GM12864 (cell line): ENCODE results near the gene RNF213.

Source experiments
- DNase-seq: peaks from one replicate; pipeline ENCODE4 v3.0.0-alpha.2; 2011; ENCODE audit warnings: low read depth
- H3K4me3 ChIP-seq: 2 replicates; pipeline ENCODE4 v1.5.1; 2011; ENCODE audit warnings: mild to moderate bottlenecking, low read depth, low read length, control low read depth
- TF ChIP-seq, protein P1 (sequence below): IDR thresholded peaks from 2 replicates; pipeline ENCODE4 v1.5.1; 2011; ENCODE audit warnings: low read depth, mild to moderate bottlenecking, moderate library complexity, low read length, control low read depth, inconsistent platforms; ENCODE audit errors: missing control alignments

The RNF213 gene

DNA sequence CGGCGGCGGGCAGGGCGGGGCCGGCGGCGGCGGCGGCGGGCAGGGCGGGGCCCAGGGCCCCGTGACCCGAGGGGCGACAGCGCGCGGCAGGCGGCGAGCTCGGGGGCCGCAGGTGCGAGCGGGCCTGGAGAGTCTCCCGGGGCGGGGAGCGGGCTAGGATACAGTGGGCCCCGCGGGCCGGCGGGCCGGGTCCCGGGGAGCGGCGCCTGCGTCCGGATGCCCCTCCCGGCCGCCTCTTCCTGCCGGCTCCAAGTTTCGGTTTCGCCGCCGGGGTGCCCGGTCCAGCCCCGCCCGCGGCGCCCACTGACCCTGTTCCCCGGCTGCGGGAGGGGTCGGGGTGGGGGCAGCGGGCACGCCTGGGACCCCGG is at the start of gene RNF213:
TSS of gene RNF213 (plus strand) at position 62 of the 368 bp plus-strand sequence. CDS start 2,830 bp downstream, outside the sequence.
- H3K4me3 ChIP-seq = peak within 1 kb of the TSS; percentile 62
- DNase-seq = no peak
- TF ChIP-seq, protein P1, sequence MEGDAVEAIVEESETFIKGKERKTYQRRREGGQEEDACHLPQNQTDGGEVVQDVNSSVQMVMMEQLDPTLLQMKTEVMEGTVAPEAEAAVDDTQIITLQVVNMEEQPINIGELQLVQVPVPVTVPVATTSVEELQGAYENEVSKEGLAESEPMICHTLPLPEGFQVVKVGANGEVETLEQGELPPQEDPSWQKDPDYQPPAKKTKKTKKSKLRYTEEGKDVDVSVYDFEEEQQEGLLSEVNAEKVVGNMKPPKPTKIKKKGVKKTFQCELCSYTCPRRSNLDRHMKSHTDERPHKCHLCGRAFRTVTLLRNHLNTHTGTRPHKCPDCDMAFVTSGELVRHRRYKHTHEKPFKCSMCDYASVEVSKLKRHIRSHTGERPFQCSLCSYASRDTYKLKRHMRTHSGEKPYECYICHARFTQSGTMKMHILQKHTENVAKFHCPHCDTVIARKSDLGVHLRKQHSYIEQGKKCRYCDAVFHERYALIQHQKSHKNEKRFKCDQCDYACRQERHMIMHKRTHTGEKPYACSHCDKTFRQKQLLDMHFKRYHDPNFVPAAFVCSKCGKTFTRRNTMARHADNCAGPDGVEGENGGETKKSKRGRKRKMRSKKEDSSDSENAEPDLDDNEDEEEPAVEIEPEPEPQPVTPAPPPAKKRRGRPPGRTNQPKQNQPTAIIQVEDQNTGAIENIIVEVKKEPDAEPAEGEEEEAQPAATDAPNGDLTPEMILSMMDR = no peak

DNA sequence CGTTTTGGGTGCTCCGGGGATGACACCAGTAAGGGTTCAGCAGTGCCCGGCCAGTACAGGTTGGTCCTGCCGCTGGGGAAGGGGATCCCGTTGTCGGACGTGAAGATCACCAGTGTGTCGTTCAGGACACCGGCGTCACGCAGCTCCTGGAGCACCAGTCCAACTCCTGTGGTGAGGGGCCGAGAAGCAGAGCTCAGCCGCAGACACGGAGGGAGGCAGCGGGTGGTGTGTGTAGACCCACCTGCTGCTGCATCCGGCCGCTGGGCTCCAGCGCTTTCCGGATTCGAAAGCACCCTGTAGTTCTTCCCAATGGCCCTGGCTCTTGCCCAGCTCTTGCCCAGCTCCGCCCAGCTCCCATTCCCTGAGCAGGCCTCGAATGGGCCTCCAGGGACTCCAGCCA is 48.5 kb upstream of the RNF213 start:
- TF ChIP-seq, protein P1 = no peak
- no peak overlapping the region for H3K4me3 ChIP-seq
- DNase-seq = no peak

GRCh38 chr17:80212511-80212910 is 48.1 kb upstream of the RNF213 start:
- no peak overlapping the region for H3K4me3 ChIP-seq
- TF ChIP-seq, protein P1 = no peak

GRCh38 chr17:80212962-80213642 is 47.5 kb upstream of the RNF213 start:
- H3K4me3 ChIP-seq = no peak overlapping the region
- no peak for DNase-seq
- TF ChIP-seq, protein P1 = no peak

More at GRCh38 chr17:80212511-80212910, 48.1 kb upstream of the RNF213 start:
- no peak for DNase-seq

DNA sequence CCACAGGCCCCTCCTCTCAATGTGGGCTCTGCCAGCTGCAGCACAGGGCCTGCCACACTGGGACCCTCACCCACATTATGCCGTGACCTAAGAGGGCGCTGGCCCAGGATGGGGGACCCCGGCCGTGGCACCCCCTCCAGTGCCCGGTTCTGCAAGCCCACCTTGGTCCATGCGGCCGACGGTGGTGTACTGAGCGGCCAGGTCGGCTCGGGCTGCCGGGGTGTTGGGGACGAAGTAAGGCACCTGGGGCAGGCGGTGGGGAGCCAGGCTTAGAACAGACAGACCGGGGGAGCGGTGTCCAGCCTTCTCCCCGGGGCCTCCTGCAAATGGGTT is 47.0 kb upstream of the RNF213 start:
- TF ChIP-seq, protein P1 = no peak
- no peak for DNase-seq
- no peak overlapping the region for H3K4me3 ChIP-seq

- TF ChIP-seq, protein P1 = no peak
- no peak for DNase-seq
- no peak overlapping the region for H3K4me3 ChIP-seq
These were observed 46.4 kb upstream of the RNF213 start for GRCh38 chr17:80214012-80214877.
